COLO668 (cell line): Measurements from ENCODE around the gene KIF1B.
"Not testable (repeated sequence)": the region's sequence is repeated elsewhere in the genome, so short reads cannot be mapped to it uniquely, and the experiment has no call there.

ENCODE experiments used
- DNase-seq: peaks from one replicate; lab custom pipeline; 2025; ENCODE audit not compliant: unreplicated experiment; lab: John Stamatoyannopoulos, UW

Gene KIF1B

GRCh38 chr1:10421637-10422036, 211.3 kb downstream of the KIF1B start:
- DNase-seq = no peak

GRCh38 chr1:10424034-10424433, 213.7 kb downstream of the KIF1B start:
- DNase-seq = no peak

- DNase-seq = no peak
Measured at GRCh38 chr1:10424651-10425050, 214.3 kb downstream of the KIF1B start.

GRCh38 chr1:10425826-10426534, 215.6 kb downstream of the KIF1B start:
- DNase-seq = not testable (repeated sequence)

GRCh38 chr1:10426535-10426848, 216.1 kb downstream of the KIF1B start:
- DNase-seq = not testable (repeated sequence)

GRCh38 chr1:10428984-10429383, 218.6 kb downstream of the KIF1B start:
- no peak for DNase-seq

GRCh38 chr1:10429868-10430215, 219.5 kb downstream of the KIF1B start:
- DNase-seq = peak; percentile 57

GRCh38 chr1:10430216-10431069, 220.1 kb downstream of the KIF1B start, which contains the start of gene CENPS:
Gene CENPS (plus strand): TSS chr1:10430433. CDS start chr1:10430518, 85 bp downstream.
- peak; percentile 98 for DNase-seq
